Stromal cell of bone marrow (primary cell): ENCODE data around the gene PRELID2.

ENCODE experiments used
- DNase-seq: peaks from one replicate; pipeline ENCODE4 v3.0.0-alpha.2; 2012; ENCODE audit warnings: low read depth

The PRELID2 gene

GRCh38 chr5:145793574-145793973 is 41.6 kb downstream of the PRELID2 start:
- no peak for DNase-seq

- no peak for DNase-seq
Measured at GRCh38 chr5:145792840-145793239, 42.3 kb downstream of the PRELID2 start.

GRCh38 chr5:145791866-145792265 is 43.3 kb downstream of the PRELID2 start:
- no peak for DNase-seq

- no peak for DNase-seq
Measured at GRCh38 chr5:145787996-145788395, 47.1 kb downstream of the PRELID2 start.

GRCh38 chr5:145787507-145787906 is 47.6 kb downstream of the PRELID2 start:
- DNase-seq = no peak

GRCh38 chr5:145787001-145787400 is 48.1 kb downstream of the PRELID2 start:
- DNase-seq = no peak

- no peak for DNase-seq
Measured at GRCh38 chr5:145780982-145781381, 54.2 kb downstream of the PRELID2 start.

GRCh38 chr5:145778144-145778900 is 56.8 kb downstream of the PRELID2 start:
- no peak for DNase-seq

- DNase-seq = no peak
Measured at GRCh38 chr5:145777445-145778063, 57.6 kb downstream of the PRELID2 start.

GRCh38 chr5:145776886-145777285 is 58.3 kb downstream of the PRELID2 start:
- no peak for DNase-seq

- DNase-seq = peak; percentile 91
Measured at GRCh38 chr5:145775893-145776444, 59.2 kb downstream of the PRELID2 start.

- no peak for DNase-seq
Measured at GRCh38 chr5:145775411-145775810, 59.7 kb downstream of the PRELID2 start.

- no peak for DNase-seq
Measured at GRCh38 chr5:145774442-145774841, 60.7 kb downstream of the PRELID2 start.

GRCh38 chr5:145772466-145772865 is 62.7 kb downstream of the PRELID2 start:
- DNase-seq = no peak

- DNase-seq = no peak
Measured at GRCh38 chr5:145768863-145769262, 66.3 kb downstream of the PRELID2 start.

GRCh38 chr5:145764325-145764724 is 70.8 kb downstream of the PRELID2 start:
- DNase-seq = no peak

- no peak for DNase-seq
Measured at GRCh38 chr5:145762833-145763232, 72.3 kb downstream of the PRELID2 start.

- DNase-seq = no peak
Measured at GRCh38 chr5:145761254-145761653, 73.9 kb downstream of the PRELID2 start.

GRCh38 chr5:145760660-145761059 is 74.5 kb downstream of the PRELID2 start:
- DNase-seq = no peak

- DNase-seq = peak; percentile 78
Measured at GRCh38 chr5:145752947-145753346, 82.2 kb downstream of the PRELID2 start.

GRCh38 chr5:145752534-145752933 is 82.6 kb downstream of the PRELID2 start:
- DNase-seq = peak; percentile 49

GRCh38 chr5:145750199-145750598 is 84.9 kb downstream of the PRELID2 start:
- peak; percentile 71 for DNase-seq

GRCh38 chr5:145743396-145744061 is 91.6 kb downstream of the PRELID2 start:
- no peak for DNase-seq
